ENCODE results near the gene LDLRAD4.
A peak's percentile ranks its signal among the peaks of the same experiment; 100 is the strongest.

Gene LDLRAD4

DNA sequence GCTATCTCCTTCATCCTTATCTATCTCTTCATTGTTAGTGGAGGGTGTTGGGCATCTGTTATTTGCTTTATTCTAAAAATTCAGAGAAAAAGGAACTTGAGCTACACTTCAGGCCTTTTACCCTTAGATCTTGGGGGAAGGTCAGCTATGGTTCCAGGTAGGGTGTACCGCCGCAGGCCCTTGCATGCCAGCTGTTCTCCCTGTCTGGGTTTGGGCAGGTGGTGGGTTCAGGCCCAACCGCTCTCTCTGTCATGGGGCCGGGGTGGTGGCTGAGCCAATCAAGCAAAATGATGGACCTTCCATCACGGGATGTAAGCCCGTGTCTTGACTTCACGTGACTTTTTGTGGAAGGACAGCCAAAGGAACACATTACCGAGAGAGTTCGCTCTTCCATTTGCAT is 231.1 kb downstream of the LDLRAD4 start:
- no peak for DNase-seq (ENCODE audit: low read depth)

DNA sequence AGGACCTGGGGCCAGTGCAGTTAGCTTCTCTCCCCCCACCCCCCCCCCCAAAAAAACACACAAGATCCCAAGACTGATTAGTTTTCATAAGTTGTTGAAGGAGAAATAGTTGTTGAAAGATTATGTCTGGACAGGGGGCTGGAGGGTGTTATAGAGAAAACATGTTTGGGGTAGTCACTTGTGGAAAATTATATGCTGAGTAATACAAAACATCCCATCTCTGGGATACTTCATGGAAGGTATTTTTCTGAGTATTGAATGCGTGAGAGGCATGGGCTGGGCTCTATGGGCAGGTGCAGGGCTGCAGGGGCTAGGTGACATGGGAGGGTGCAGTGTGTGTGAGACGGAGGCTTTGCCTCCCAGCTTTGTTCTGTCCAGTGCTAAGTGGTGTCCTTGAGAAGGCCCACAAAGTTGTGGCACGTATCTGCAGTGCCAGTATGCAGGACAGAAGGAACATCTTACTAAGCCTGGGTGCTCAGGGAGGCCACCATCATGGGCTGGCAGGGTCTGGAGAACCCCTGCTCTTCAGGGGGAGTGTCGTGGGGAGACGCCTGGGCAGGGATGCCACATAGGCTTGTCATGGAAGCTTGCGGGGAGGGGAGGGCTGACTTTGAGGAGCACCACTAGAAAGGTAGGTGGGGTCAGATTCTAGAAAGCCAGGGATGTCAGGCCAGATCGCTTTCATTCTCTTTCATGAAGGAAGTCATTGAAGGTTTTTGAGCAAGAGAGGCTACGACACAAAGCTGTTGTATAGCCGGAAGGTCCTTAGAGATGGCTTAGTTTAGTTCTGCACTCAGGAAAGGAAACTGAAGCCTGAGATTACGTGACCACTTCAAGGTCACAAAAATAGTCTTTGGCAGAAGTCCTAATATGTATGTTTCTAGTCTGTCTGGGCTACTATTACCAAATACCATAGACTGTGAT is 232.0 kb downstream of the LDLRAD4 start:
- no peak for DNase-seq (ENCODE audit: low read depth)

DNA sequence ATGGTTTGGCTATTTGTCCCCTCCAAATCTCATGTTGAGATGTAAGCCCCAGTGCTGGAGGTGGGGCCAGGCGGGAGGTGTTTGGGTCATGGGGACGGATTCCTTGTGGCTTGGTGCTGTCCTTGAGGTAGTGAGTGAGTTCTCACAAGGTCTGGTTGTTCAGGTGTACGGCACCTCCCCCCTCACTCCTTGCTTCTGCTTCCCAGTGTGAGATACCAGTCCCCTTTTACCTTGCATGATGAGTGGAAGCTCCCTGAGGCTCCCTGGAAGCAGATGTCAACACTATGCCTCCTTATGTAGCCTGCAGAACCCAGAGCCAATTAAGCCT is 232.6 kb downstream of the LDLRAD4 start:
- no peak for DNase-seq (ENCODE audit: low read depth)

DNA sequence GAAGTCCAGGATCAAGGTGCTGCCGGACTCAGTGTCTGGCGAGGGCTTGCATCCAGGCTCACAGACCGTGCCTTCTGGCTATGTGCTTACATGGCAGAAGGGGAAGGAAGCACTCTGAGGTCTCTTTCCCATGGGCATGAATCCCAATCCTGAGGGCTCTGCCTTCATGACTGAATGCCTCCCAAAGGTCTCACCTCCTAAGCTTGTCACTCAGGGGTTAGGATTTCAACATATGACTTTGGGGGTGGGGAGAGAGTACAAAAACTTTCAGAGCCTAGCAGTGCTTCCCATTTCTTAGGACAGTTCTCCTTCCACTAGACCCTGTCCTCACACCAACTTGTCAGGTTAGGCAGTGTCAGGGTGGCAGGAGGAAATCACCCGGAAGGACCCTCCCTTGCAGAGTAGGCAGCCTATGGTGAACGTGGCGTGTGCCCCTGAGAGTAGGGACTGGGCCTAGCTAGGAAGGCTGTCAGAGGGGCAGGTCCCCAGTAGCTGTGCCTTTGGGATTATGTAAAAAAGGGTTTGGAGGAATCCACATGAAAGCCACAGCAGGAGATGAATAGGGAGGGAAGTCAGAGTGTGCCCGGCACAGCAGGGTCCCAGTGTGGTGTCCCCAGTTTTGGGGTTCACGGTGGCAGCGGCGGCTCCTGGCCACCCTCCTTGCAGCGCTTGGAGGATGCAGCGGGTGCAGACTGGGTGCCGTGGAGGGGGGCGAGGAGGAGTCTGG is 233.3 kb downstream of the LDLRAD4 start:
- DNase-seq (ENCODE audit: low read depth) = no peak

DNA sequence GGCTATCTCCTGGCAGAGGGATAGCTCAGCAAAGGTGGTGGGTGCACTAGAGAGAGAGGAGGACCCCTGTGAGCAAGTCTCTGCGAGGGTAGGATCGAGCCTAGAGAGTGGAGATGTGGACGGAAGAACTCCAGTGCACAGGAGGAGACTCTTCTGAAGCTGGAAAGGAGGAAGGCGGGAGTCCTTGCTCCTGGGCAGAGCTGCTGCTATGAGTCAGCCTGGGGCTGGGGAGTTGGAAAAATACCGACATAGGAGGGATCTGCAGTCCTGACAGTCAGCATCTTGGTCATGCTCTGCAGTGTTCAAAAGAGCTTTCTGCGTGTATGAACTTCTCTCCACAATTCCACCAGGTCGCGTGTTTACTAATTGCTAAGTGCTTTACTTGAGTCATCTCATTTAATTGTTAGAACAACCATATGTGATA is 233.8 kb downstream of the LDLRAD4 start:
- DNase-seq (ENCODE audit: low read depth) = peak; percentile 71

DNA sequence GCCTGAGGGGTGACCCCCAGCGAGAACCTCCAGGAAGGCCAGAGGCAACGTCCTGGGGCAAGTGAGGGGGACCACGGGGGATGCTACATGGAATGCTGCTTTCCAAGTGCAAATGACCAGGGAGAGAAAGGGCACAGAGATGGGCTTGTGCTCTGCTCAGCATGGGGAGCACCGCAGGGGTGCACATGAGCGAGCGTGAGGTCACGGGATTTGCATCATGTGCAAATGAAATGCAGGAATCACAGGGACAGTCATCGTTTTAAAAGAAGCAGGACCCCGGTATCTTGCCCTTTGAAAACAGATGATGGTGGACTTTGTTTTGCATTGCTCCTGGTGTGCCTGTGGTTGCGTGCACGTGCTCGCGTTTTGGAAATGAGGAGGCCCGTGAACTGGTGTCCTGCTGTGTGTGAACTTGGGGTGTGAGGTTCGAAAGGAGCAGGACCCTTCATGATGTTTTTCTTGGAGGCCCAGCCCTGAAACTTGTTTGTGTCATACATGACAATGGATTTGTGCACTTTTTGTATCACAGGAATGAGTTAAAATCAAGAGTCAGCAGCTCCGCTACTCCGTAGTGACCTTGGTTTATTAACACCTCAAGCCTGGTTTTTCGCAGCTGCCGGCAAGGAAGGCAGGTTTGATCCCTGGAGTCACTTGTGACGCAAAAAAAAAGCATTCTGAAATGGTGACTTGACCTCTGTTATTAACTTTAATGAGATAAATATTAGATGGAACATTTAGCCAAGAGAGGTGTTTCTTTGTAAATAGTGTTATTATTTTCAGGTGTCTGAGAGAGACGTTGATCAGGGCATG is 234.5 kb downstream of the LDLRAD4 start:
- DNase-seq (ENCODE audit: low read depth) = no peak

DNA sequence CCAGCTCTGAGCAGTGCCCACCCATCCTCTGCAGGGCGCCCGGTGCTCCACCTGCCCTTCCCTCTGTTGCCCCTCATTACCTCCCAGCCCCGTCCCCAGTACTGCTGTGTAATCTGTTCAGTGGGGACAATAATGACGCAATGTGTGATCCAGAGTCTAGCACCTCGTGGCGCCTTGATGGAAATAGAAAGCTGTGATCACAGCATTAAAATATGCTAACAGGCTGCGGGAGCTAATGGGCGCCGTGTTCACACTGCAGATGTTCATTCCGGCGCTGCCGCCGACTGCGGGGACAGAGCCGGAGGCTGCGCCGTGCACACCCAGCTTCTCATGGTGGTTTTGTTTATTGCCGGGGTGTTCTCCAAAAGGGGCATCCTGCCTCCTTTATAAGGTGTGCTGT is 235.2 kb downstream of the LDLRAD4 start:
- no peak for DNase-seq (ENCODE audit: low read depth)

DNA sequence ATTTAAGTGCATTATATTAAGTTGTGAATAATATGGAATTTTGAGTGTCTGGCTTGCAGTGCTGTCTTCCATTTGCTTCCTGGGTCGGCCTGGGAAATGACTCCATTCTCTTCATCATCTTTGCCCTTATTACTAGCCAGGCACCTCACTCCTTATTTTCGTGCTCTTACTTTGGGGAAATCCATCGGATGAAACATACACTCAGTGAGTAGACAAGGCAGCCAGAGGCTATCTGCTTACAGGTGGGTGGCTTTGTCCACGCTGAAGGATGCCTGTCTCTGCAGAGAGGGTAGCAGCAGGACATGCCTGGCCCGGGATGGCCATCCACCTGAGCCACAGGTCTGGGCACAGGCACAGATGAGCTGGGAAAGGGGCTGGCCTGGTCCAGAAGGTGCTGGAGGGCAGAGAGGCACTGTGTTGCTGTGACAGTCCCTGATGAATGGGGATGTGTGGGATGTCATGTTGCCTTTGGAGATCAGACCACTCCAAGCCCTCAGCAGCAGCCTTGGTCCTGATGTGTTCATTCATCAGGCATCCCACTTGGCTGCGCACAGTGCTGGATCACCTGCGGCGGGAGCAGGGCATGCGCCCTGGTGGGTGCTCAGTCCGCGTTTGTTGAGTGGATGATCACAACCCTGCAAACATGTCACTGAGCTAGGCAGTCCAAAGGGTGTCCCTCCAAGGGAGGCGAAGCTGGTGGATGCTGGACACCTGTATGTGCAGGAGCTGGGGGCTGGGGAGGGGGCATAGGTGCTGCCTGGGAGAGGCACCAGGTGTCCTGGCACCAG is 236.0 kb downstream of the LDLRAD4 start:
- DNase-seq (ENCODE audit: low read depth) = no peak

DNA sequence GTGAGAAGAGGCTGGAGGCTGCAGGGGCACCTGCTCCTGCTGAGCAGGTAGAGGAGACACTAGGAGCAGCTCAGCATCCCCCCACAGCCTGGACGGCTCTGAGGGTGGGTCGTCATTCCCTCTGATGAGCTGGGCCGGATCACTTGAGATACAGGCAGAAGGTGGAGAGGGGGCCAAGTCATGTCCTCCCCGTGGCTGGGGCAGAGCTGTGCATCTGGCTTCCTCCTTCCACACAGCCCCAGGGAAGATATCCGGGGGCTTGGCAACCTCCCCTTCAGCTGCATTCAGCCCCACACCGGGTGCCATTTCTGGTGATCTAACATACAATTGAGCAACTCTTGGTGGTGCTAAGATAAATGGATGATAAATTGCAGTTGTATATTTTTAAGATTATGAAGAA is 236.9 kb downstream of the LDLRAD4 start:
- DNase-seq (ENCODE audit: low read depth) = no peak

DNA sequence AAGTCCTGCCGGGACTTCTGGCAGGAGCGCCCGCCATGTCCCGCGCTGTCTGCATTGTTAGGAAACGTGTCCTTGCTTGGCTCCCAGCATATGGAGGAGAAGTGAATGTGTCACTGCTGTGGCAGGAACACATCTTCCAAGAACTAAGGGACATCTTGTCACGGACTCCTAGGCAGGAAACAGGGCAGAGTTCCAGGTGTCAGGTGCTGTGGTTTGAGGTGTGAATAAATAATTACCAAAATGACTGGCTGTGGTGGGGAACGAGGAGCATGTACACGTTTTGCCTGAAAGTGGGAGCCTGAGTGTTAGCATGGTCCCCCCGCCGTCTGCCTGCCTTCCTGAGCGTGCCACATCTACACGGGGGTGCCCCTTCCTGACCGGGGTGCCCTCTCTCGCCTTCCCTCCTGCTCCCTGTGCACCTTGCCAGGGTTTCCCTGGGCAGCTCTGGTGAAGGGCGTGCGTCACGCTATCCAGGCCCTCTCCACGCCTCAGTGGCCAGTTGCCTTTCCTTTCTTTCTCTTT is 237.5 kb downstream of the LDLRAD4 start:
- DNase-seq (ENCODE audit: low read depth) = no peak

DNA sequence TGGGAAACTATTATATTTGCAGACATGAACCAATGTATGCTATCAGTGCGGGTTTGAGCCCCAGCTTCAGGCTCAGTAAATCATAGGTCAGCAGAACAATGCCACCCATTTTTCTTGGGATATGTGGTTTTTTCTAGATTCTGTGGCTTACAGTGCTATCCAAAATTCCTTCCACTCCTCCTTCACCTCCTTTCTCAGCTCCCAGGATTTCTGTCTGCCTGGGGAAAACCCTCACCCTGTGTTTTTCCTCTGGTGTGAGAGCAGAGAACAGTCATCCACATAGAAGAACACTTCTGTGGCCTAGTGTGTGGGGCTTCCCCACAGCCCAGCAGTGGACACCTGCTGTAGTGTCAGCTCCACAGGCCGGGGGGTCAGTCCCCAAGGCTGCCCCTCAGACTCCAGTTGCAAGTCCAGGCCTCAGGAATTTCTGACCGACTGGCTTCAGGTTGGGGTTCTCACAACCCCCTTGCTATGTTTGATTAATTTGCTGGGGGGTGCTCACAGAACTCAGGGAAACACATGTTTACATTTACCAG is 238.2 kb downstream of the LDLRAD4 start:
- no peak for DNase-seq (ENCODE audit: low read depth)

DNA sequence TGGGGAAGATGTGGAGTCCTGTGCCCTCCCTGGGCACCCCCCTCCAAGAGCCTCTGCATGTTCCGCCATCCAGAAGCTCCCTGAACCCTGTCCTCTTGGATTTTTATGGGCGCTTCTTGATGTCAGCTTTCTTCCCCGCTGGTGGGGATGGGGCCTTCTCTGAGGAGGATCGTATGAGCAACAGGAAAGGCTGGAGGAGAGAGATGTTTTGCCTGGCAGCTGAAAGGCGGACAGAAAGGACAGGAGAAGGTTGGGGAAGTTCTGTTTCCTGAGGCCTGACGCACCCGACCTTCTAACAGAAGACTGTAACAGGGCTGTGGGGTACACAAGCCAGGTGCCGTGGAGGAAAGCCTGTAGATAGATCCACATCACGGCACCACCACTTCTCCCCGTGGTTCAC is 238.8 kb downstream of the LDLRAD4 start:
- DNase-seq (ENCODE audit: low read depth) = no peak

DNA sequence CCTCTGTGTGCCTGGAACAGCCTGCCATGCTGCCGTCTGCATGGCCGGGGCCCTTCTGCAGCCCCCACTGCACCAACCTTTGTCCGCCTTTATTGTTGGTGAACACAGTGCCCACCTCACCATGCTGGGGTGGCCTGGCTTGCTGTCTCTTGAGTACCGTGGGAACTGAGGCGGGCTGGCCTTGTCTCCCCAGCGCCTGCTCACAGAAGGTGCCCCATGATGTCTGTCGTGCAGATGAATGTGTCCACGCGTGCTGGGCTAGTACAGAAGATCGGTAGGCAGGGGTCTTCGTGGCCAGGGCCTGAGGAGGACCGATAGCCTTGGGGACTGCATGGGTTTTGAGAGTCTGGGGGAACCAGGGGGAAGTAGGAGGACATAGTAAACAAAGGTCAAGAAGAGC is 242.4 kb downstream of the LDLRAD4 start:
- DNase-seq (ENCODE audit: low read depth) = no peak

DNA sequence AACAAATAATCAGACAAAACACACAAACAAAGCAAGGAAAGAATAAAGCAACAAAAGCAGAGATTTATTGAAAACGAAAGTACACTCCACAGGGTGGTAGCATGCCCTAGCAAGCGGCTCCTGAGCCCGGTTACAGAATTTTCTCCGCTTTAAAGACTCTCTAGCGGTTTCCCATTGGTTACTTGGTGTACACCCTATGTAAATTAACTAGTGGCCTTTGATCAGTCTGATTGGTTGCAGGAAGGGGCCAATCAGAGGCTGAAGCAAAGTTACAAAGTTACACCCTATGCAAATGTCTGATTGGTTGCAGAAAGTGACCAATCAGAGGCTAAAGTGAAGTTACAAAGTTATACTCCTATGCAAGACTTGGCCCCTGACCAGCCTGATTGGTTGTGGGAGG is 242.9 kb downstream of the LDLRAD4 start:
- no peak for DNase-seq (ENCODE audit: low read depth)

DNA sequence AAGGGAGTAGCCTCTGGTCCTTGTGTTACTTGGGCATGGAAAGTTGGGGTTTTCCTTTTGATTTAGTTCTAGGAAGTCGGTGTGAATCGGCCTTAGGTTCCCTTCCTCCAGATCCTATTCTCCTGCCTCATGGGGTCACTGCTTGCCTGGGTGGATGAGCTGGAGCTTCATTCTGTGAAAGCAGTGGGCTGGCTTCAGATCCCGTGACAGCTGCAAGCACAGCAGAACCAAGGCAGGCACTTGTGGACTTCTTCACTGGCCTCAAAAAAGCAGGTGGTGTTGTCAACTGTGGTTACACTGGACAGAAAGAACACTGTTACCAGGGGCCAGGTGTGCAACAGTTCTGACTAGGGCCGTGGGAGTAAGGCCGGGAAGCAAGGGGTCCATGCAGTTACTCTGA is 243.4 kb downstream of the LDLRAD4 start:
- no peak for DNase-seq (ENCODE audit: low read depth)

DNA sequence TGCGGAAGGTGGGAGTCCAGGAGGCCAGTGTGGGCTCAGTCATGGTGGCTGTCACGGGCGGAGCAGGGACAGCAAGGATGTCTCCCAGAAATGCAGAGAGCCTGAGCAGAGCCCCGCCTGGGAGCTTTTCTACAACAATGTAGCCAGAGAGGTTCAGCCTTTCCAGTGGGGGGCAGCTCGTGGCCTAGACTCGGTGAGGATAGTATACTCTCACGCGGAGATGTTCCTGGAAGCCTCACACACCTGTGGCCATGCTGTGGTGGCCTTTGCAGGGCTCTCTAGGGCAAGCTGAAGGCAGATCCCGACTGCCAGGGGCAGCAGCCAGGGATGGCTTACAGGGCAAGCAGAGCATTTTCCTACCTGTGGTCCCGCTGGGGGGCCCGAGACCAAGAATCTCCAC is 244.1 kb downstream of the LDLRAD4 start:
- no peak for DNase-seq (ENCODE audit: low read depth)

DNA sequence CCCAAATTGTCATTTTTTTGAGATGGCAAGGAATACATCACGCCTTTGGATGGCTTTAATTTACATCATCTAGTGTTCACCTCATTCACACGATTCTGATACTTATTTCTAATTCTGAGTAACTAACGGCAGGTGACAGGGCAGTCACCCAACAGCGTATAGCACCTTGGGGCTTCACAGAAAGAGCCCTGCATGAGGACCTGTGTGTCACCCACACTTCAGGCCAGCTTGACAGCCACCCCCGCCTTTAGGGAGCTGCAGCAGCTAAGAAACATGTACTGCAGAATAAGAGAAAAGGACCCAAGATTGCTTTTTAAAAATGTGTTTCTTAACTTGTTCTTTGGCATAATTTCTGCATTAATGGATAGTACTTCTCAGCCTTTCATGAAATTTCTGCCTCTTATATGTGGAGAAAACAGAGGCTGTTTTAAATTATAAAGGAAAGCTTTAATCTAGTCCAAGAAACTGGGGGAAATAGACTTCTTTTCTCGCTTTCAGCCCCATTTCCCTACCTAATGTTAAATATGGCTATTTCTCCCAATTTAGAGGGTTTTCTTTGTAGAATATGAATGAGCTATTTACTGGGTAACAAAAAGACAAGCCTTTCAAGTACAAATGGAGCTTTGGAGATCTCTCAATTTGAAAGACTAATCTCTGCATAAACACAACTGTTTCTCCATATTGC is 245.1 kb downstream of the LDLRAD4 start:
- DNase-seq (ENCODE audit: low read depth) = no peak

DNA sequence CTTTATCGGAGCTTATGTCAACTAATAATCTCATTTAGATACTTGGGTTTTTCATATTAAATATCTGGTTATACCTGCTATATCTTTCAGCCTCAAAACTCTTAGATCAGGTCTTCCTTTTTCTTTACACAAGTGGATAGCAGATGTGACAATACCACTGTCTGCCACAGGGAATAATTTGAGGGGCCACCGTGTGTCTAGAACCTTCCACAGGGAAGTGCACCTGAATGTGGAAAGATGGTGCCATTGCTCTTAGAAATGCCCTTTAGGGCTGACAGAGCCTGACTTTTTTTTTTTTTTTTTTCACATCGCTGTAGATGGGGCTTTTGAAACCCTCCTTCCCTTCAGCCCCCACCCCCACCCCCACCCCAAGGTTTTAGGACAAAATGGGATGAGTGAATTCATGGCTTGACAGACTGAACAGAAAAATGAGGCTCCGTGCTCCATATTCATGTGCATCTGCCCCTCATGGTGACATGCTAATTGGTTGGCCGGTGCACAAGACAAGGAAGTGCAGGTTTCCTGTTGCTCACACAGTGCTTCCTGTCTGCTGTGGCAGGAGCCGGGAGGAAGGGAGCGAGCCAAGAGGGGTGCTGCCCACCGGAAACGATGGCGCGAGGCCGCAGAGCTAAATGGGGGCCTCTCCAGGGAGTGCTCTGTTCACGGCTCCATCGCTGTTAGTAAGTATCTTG is 246.0 kb downstream of the LDLRAD4 start:
- DNase-seq (ENCODE audit: low read depth) = no peak

DNA sequence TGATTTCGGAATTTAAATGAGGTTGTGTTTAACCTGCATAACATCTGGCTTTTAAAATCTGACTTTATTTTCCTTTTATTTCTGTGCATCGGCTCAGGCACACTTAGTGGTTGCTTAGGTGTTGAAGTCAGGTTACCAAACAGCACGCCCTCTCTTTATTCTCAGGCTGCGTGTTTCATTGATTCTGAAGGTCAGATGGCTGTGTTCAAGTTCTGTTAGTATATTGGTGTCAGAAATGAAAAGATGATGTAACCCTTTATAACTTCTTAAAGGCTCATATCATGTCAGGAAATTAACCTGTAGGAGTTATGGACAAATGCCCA is 246.5 kb downstream of the LDLRAD4 start:
- DNase-seq (ENCODE audit: low read depth) = no peak

DNA sequence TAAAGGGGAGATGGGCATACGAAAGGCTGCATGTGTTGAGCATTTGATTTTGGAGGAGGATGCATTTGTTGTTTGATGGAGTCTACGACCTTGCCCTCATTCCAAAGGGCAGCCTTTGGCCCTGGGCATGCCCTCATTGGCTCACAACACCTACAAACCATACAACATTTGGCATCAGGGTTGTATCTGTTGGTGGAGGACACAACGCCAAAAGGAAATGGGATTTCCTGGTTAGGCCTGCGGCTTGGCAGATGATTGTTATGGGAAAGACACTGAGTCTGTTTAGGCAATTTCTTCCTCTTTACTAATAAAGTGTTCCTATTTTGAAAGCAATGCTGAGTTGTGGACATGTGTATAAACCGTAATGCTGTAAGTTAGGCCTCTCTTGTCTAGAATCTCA is 246.9 kb downstream of the LDLRAD4 start:
- no peak for DNase-seq (ENCODE audit: low read depth)

Measured in stromal cell of bone marrow (primary cell).